HG03039 (cell line): ENCODE measurements around the gene RASAL2.
"Not testable (repeated sequence)": the region's sequence is repeated elsewhere in the genome, so short reads cannot be mapped to it uniquely, and the experiment has no call there.

ENCODE experiments used
- ATAC-seq: cut with Tn5 transposase; IDR thresholded peaks from one replicate; pipeline ENCODE4 v1.9.1; 2021; ENCODE audit warnings: mild to moderate bottlenecking, moderate library complexity; ENCODE audit not compliant: unreplicated experiment

RASAL2 gene

DNA sequence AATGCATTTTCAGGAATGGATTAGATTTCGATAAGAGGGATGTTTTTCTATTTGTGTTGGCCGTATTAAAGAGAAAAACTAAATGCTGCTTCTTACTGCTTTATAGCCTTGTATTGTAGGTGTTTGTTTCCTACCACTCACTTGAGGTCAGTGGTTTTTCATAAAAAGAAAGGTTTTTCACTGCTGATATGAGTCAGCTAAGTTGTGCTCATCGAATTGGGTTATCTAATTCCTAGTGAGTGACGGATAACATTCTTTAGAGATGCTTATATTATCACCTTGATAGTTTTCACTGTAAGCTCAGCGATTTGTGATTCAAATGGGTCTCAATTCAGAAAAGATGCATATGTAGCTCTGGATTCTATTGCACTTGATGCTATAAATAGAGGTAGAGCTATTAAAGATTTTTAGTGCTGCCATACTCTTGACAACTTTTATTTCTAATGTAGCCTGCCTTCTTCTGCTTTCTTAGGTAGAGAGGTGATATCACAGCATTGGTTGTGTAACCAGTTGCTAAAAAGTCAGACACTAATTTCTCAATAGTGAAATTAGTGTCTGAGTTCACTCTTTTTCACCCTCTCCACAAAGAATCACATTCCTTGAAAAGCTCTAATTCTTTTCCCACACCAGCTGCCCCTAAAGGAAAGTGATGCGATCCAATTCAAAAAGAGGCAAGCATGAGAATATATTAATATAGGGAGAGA lies 180.0 kb downstream of the RASAL2 start:
- peak; percentile 58 for ATAC-seq

DNA sequence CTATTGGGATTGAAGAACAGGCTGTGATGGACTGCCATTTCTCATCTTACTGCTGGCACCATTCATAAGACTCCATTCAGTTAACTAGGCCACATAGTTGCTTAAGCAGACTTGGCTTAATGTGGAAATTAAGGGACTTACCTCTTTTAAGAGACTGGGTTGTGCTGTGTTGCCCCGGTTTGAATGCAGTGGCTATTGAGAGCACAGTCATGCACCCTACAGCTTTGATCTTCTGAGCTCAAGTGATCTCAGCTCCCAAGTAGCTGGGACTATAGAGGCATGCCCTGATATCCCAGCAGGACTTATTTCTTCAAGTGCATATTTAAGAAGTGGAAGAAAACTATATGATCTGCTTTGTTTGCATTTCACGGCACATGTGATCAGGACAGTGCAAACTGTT lies 181.1 kb downstream of the RASAL2 start:
- no peak for ATAC-seq

DNA sequence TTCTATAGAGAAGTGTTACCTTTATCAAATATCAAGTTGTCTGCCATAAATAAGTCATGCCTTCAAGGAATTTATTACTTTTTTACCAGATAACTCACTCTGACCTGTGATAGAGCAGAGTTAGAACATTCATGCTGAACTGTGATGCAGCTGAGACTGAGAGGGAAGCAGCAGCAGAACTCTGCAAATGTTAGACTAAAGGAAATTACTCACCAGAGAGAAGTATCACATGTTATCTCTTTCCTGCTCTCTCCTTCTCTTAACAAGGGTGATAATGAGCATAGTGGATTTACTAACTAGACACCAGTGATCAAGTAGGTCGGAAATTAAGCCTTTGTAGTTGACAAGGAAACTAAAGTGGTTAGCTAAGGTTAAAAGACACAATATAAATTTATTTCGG lies 181.6 kb downstream of the RASAL2 start:
- ATAC-seq = no peak

DNA sequence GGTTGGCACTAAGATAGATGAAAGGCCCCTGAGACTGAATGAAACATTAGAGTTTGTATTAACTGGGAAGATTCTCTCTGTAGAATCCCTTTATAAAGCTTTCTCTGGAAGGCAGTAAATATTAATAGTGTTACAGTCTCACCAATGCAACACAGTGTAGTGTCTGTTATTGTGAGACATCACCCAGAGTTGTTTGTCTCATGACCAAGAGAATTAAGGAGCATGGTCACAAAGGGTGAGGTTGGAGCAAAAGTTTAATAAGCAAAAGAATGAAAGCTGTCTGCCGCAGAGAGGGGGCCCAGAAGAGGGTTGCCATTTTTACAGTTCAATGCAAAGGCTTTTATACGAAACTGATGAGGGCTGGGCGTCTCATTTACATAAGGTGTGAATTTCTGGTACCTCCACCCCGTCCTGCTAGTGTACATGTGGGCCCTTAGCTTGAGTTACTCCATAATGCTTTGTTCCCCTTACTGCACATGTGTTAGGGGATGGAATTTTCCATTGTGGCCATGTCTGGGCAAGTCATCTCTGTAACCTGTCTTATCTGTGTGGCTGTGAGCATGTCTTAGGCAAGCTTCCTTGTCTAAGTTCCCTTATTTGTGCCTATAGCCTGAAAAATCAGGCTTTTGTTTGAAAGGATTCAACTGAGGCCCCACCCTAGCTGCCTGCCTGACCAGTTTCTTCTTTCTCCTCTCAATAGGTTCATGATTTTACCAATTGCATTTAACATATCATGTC lies 184.1 kb downstream of the RASAL2 start:
- ATAC-seq = no peak

DNA sequence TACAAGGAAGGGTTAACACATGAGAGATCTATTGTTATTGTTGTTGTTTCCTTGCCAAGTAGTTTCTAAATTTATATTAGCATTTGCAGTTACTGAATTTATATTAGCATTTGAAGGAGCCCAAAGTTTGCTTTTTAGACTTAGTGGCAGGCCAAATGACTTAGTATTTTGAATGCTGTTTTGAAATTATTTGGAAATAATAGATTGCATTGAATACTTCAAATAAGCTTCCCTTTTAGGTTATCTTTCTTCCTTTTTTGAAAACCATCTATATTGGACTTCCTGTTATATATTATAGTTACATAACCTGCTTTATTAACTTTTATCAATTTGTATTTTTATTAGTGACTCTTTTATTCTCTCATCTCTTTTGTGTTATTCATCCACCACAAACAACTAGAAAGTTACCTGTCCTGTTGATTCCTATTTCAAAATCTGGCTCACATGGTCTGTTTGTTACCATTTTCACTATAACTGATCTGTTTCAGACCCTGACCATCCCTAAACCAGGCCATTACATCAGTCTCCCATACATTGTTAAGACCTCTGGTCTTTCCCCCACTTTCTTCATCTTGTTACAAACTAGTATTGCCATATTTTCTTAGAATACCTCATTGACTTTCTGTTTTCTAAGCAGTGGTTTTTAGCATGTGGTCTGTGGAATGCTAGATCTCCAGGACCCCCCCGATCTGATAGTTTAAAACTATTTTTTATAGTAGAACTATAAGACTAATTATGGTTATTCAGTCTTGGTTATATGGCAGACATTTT lies 185.2 kb downstream of the RASAL2 start:
- ATAC-seq = no peak

DNA sequence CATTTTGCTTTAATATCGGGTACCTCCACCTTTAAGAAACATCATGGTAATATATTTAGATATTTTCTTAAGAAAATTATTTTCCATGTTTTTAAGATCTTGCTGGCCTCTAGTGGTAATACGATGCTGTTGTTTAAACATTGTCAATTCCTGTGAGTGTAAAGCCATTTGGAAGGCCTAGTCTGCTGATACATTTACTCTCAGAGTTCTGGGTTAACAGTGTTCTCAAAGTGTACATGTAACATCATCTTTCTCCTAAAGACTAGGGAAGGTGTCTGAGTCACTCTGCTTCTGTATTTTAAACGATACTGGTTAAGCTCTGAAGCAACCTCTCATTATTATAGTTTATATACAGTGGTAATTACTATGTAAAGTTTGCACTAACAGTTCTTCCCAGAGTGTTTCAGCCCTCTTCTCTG lies 189.1 kb downstream of the RASAL2 start:
- ATAC-seq = no peak

DNA sequence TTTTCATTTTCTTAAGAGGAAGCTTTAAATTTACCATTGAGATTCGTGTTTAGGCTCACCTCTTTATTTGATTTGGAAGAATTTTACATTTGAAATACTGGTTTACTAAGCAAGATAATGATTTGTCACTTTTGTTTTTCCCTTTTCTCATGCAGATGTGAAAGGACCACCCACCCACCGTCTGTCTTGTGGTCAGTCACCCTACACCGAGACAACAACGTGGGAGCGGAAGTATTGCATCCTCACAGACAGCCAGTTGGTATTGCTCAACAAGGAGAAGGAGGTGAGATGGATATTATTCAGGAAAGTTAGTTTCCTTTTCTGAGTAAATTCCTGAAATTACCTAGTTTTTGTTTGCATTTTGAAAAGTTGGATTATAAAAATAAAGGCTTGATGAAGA lies 189.5 kb downstream of the RASAL2 start:
- ATAC-seq = no peak

DNA sequence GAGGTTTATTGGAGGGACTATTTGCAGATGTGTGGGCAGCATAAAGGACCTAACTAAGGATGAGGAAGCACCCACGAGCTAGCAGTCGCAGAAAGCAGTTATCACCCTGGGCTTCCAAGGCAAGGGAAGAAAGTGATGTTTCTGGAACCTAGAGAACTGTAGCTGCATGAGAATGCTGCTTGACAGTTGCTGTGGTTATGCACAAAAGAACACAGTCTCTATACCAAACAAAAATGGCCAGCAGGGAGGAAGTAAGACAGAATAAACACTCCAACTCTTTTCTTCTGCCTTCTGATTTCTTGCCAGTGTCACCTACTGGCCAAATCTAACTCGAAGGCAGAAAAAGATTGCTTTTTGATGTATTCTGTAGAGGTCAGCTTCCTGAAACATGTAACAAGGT lies 190.2 kb downstream of the RASAL2 start:
- ATAC-seq = no peak

DNA sequence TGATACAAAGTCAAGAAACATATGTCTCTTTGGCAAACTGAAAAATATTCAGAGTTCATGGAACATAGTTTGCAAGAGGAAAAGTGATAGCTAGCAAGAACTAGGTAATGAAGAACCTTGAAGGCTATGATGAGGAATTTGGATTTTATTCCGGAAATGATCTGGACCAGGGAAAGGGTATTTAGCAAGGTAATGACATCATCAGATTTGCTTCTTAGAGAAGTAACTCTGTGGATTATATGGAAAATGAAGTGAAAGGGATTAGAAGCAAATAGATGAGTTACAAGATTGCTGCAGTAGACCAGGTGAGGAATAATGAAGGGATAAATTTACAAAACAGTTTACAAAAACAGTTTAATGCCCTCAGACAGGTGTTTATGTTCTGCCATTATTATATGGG lies 197.3 kb downstream of the RASAL2 start:
- ATAC-seq = no peak

DNA sequence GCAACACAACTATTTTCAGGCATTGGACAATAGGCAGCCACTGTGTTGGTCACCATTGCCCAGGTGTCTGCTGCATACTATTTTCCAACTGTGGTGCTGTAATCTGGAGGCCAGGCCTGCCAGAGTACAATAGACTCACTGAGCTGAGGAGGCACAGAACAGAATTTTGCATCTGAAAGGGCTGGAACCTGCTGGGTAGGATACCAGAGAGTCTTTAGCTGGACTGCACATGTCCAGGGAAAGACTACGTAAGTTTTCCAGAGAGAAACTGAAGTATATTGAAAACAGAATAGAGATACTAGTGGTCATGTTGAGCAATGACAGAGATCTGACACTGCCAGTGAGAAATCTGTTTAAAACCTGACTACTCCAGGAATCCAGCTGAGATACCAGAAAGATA lies 200.8 kb downstream of the RASAL2 start:
- ATAC-seq = no peak

DNA sequence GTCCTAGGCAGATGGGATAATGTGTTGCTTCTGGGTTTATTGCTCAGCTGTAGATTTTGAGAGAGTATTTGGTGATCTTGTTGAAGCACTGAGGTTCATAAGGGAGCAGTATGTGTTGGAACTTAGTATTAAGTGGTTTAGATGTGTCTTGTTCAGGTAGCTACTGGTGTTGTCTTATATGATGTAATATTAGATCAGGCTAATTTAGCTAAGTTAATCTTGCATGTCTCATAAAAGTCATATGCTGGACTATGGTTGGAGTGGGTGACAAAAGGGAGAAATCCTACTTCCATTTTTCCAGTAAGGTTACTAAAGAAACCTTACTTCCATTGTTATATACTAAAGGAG lies 206.4 kb downstream of the RASAL2 start:
- no peak for ATAC-seq

DNA sequence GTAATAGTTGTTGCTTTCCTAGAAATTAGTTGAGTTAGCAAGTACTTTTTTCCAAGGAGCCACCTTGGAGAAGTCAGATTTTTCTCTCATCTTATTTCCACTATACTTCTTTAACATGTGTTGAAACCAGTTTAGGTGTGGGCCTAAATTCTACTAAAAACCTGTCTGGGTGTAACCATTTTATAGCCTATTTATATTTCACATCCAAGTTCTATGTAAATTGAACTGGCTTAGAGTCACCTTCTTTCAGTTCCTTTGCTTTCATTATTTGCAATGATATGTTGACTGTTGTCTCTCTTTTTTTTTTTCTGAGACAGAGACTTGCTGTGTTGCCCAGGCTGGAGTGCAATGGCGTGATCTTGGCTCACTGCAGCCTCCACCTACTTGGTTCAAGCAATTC lies 207.2 kb downstream of the RASAL2 start:
- no peak for ATAC-seq

DNA sequence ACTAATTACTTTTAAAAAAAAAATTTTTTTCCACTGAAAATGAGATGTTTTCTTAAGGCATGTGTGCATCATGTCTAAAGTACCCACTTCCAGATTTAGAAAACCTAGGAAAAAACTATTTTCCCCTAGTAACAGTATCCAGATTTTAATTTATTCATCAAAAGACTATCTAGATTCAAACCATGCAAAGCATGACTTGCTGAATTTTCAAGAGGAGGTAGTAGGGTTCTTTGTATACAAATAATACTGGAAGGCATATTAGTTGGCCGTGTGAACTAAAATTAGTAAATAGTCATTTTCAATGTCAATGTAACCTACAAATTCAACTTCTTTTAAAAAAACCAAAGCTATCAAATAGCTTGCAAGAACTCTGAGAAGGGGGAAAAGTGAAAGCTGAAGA lies 213.4 kb downstream of the RASAL2 start:
- ATAC-seq = no peak

DNA sequence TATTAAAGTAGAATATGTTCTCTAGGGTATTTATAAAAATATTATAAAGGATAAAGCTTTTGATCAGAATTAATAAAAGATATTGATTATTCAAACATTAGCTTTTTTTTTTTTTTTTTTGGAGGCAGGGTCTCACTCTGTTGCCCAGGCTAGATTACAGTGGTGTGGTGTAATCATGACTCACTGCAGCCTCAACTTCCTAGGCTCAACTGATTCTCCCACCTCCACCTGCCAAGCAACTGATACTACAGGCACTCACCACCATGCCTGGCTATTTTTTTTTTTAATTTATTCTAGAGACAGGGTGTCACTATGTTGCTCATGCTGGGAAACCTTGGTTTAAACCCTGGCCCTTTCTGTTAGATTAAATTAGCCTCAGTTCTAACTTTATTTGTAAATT lies 214.5 kb downstream of the RASAL2 start:
- no peak for ATAC-seq

DNA sequence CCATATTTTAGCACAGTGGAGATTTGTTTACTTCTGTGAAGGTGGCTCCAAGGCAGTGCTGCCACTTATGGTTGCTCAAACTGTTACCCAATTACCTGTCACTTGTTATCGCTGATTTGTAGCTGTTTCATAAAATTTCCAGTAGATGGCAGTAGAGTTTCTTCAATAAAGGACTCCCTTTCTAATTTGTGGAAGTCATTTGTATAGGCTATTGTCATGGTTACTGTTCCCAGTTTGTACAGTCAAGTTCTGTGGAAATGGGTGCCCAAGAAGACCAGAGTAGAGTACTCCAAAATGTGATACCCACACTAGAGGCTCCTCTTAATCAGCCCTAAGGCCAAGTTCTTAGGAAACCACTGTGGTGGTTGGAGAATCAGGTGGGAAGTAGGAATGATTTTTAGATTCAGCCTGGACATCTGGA lies 216.8 kb downstream of the RASAL2 start:
- peak; percentile 65 for ATAC-seq

DNA sequence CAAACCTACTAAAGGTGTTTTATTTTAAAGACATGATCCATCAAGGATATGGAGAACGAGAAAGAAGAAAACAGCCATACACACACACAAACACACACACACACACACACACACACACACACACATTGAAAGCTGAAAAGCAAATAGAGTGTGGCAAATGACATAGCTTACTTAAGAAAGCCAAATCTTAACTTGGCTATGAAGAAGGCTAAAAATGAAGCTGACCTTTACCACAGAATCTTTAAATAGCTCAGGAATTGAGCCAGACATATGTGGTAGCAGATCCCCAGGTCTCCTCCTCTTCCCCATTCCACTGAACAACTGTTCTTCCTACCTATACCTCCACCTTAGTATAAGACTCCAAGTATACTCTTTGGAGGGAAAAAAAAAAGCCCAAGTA lies 217.3 kb downstream of the RASAL2 start:
- ATAC-seq = no peak

DNA sequence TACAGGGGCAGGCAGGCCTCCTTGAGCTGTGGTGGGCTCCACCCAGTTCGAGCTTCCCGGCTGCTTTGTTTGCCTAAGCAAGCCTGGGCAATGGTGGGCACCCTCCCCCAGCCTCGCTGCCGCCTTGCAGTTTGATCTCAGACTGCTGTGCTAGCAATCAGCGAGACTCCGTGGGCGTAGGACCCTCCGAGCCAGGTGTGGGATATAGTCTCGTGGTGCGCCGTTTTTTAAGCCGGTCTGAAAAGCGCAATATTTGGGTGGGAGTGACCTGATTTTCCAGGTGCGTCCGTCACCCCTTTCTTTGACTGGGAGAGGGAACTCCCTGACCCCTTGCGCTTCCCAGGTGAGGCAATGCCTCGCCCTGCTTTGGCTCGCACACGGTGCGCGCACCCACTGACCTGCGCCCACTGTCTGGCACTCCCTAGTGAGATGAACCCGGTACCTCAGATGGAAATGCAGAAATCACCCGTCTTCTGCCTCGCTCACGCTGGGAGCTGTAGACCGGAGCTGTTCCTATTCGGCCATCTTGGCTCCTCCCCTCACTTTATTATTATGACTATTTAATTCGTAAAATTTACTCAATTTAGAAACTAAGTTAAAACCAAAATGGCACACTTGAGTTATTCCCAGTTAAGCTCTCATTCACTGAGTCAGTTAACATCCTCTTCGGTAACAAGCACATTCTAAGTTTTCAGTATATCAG lies 226.5 kb downstream of the RASAL2 start:
- not testable (repeated sequence) for ATAC-seq

DNA sequence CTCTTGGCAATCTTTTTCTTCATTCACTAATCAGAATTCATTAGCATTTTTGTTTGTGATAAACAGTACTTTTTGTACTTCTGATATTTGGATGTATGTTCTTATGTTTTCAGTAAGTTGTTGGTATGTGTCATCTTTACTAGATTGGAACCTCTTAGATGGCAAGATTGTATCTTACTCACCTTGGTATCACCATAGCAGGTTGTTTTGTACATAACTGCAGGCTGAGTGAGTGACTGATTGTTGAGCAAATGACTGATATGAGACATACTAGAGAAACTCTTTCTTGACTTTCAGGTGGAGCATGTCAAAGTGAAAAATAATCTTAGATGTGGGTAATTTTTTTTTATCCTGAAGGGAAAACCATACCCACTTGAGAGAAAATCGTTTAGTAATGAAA lies 229.2 kb downstream of the RASAL2 start:
- no peak for ATAC-seq

DNA sequence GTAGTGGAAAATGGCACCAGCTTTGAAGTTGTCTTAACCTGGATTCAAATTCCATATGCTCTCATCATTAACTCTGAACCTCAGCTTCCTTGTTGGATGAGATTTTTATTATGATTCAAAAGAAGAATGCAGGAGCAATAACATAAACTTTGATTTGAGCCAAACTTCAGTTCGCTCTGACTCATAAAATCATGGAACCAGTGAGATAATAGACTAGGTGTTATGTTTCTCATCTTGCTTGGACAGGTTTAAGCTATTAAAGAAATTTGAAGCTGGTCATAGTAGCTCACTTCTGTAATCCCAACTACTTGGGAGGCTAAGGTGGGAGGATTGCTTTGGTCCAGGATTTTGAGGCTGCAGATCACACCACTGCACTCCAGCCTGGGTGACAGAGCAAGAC lies 230.1 kb downstream of the RASAL2 start:
- no peak for ATAC-seq

DNA sequence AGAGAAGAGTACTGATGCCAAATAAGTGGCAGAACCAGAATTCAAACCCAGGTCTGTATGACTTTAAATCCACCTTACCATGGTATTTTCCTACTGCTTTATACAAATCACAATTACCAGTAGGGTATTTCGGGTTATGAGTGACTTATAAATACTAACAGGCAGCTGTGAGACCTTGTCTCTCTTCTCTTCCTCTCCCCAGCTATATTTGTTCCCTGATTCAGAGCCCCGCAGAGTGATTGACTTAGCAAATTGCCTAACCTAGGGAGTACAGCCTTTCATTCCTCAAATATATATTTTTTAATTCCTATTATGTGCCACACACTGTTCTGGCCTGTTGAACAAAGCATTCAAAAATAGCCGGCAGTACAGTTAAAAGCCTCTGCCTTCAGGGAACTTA lies 234.8 kb downstream of the RASAL2 start:
- no peak for ATAC-seq

DNA sequence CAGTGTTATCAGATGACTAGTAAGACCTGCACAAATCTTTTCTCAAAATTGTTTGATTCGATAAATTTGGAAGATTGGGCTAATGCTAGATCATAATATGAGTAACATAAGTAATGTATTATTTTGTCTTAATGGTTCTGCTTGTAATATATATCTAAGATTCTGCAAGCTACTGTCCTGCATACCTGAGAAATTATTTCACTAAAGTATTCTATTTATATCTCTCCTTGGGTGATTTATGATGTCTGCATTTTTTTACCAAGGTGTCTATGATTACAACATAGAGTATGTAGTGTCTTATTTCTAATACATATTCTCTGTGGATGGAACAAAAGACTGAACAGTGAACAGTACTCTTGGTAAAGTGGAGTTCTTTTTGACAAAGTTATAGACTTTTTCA lies 236.2 kb downstream of the RASAL2 start:
- ATAC-seq = no peak
